ENCODE data around the gene BPIFB6.

- TF ChIP-seq YY1 (IDR thresholded peaks at IDR 0.05; ENCODE audit: insufficient read depth, insufficient read length) (no peak), ZNF274 (IDR thresholded peaks at IDR 0.05; ENCODE audit: low read depth, low read length) (no peak), SUZ12 (IDR thresholded peaks at IDR 0.05; ENCODE audit: extremely low read depth, insufficient read depth, insufficient read length) (no peak)
These were observed 15.0 kb downstream of the BPIFB6 start for GRCh38 chr20:33046412-33046811.

Data from NT2/D1 (cell line).